Trophoblast cell (in vitro differentiated cells and primary cell): ENCODE data around the gene SEPSECS.

Source experiments
- DNase-seq, 2 donors: peaks; one replicate each; pipeline ENCODE4 v3.0.0-alpha.2; 2016
- H2AFZ ChIP-seq: 2 replicates; pipeline ENCODE4 v1.6.1; 2013; ENCODE audit warnings: low read length, moderate library complexity, mild to moderate bottlenecking; ENCODE audit not compliant: insufficient read depth, poor library complexity
- H2AK5ac ChIP-seq: 2 replicates; pipeline ENCODE4 v1.6.1; 2013; ENCODE audit warnings: mild to moderate bottlenecking, low read length
- H2BK120ac ChIP-seq: 2 replicates; pipeline ENCODE4 v1.6.1; 2013; ENCODE audit warnings: low read length, mild to moderate bottlenecking, moderate library complexity; ENCODE audit not compliant: insufficient read depth, poor library complexity
- H2BK12ac ChIP-seq: 2 replicates; pipeline ENCODE4 v1.6.1; 2013; ENCODE audit warnings: mild to moderate bottlenecking, low read length, moderate library complexity
- H2BK5ac ChIP-seq: 2 replicates; pipeline ENCODE4 v1.6.1; 2013; ENCODE audit warnings: low read length, low read depth, moderate library complexity, mild to moderate bottlenecking; ENCODE audit not compliant: poor library complexity
- H3K14ac ChIP-seq: 2 replicates; pipeline ENCODE4 v1.6.1; 2013; ENCODE audit warnings: mild to moderate bottlenecking, low read length
- H3K18ac ChIP-seq: 2 replicates; pipeline ENCODE4 v1.6.1; 2013; ENCODE audit warnings: mild to moderate bottlenecking, low read length
- H3K23ac ChIP-seq: 2 replicates; pipeline ENCODE4 v1.6.1; 2013; ENCODE audit warnings: low read length
- H3K27ac ChIP-seq: 2 replicates; pipeline ENCODE4 v1.5.1; 2013; ENCODE audit warnings: low read depth, mild to moderate bottlenecking, inconsistent platforms, low read length, moderate library complexity
- H3K27me3 ChIP-seq: 2 replicates; pipeline ENCODE4 v1.6.1; 2013; ENCODE audit warnings: inconsistent platforms, mild to moderate bottlenecking, low read length, moderate library complexity; ENCODE audit not compliant: insufficient read depth
- H3K36me3 ChIP-seq, 2 experiments: 1 replicate in 1 of 2; 2 replicates in 1 of 2; pipeline ENCODE4 v1.6.1; 2013; ENCODE audit warnings: low read length in 2 of 2, mild to moderate bottlenecking in 2 of 2, moderate library complexity in 1 of 2; ENCODE audit not compliant: insufficient read depth in 2 of 2, control insufficient read depth in 1 of 2
- H3K4ac ChIP-seq: 2 replicates; pipeline ENCODE4 v1.6.1; 2013; ENCODE audit warnings: low read depth, mild to moderate bottlenecking, low read length, moderate library complexity
- H3K4me1 ChIP-seq, 2 experiments: 1 replicate in 1 of 2; 2 replicates in 1 of 2; pipeline ENCODE4 v1.6.1; 2013; ENCODE audit warnings: low read length in 2 of 2, mild to moderate bottlenecking in 2 of 2, moderate library complexity in 1 of 2; ENCODE audit not compliant: insufficient read depth in 2 of 2, control insufficient read depth in 1 of 2
- H3K4me2 ChIP-seq: 2 replicates; pipeline ENCODE4 v1.6.1; 2013; ENCODE audit warnings: inconsistent platforms, mild to moderate bottlenecking, low read length, moderate library complexity
- H3K4me3 ChIP-seq: 2 replicates; pipeline ENCODE4 v1.5.1; 2013; ENCODE audit warnings: mild to moderate bottlenecking, low read depth, low read length, inconsistent platforms
- H3K79me1 ChIP-seq: one replicate; pipeline ENCODE4 v1.6.1; 2013; ENCODE audit warnings: low read length
- H3K79me2 ChIP-seq: 2 replicates; pipeline ENCODE4 v1.6.1; 2013; ENCODE audit warnings: low read length, mild to moderate bottlenecking; ENCODE audit not compliant: control insufficient read depth, insufficient read depth, poor library complexity
- H3K9ac ChIP-seq: 2 replicates; pipeline ENCODE4 v1.6.1; 2013; ENCODE audit warnings: mild to moderate bottlenecking, low read length
- H3K9me3 ChIP-seq: 2 replicates; pipeline ENCODE4 v1.6.1; 2013; ENCODE audit warnings: low read depth, mild to moderate bottlenecking, control low read depth, inconsistent platforms, low read length; ENCODE audit not compliant: insufficient read depth
- H4K12ac ChIP-seq: 2 replicates; pipeline ENCODE4 v1.6.1; 2013; ENCODE audit warnings: low read depth, mild to moderate bottlenecking, low read length, moderate library complexity
- H4K8ac ChIP-seq: 2 replicates; pipeline ENCODE4 v1.6.1; 2013; ENCODE audit warnings: low read depth, mild to moderate bottlenecking, low read length, moderate library complexity
- H4K91ac ChIP-seq: one replicate; pipeline ENCODE4 v1.6.1; 2013; ENCODE audit warnings: low read depth, mild to moderate bottlenecking, low read length, moderate library complexity
- WGBS: extraction: QIAGEN DNeasy Blood & Tissue Kit; methylation state at CpG from one replicate; pipeline ENCODE4 v1.1.7; 2013; ENCODE audit warnings: missing lambda C conversion rate; ENCODE audit not compliant: insufficient read length, insufficient coverage; ENCODE audit errors: extremely low coverage; 5-methylcytosine and 5-hydroxymethylcytosine counted together

Gene SEPSECS

GRCh38 chr4:25112995-25113380 lies 47.3 kb downstream of the SEPSECS start:
- no peak overlapping the region for H3K23ac ChIP-seq
- no peak overlapping the region for H3K27ac ChIP-seq
- H3K4me2 ChIP-seq: no peak overlapping the region
- no peaks in the 10 kb centered on the region for H3K4me1 ChIP-seq
- no peak for DNase-seq
- H3K4me3 ChIP-seq: no peak overlapping the region
- H3K18ac ChIP-seq: no peak overlapping the region
- no peak overlapping the region for H2AFZ ChIP-seq
- no peak overlapping the region for H2BK12ac ChIP-seq
- no peaks in the 10 kb centered on the region for H3K79me1 ChIP-seq
- no peak overlapping the region for H4K12ac ChIP-seq
- H2BK120ac ChIP-seq: no peak overlapping the region
- H3K14ac ChIP-seq: no peak overlapping the region
- H3K27me3 ChIP-seq: no peaks in the 10 kb centered on the region
- no CpG with 5 or more reads among the region's 3 CpGs for WGBS
- no peak overlapping the region for H4K8ac ChIP-seq
- H4K91ac ChIP-seq: no peak overlapping the region
- no peak overlapping the region for H3K9ac ChIP-seq
- no peak overlapping the region for H3K4ac ChIP-seq
- peaks cover 6% of the 10 kb centered on the region for H3K9me3 ChIP-seq
- no peaks in the 10 kb centered on the region for H3K79me2 ChIP-seq
- no peak overlapping the region for H2BK5ac ChIP-seq
- H3K36me3 ChIP-seq: no peaks in the 10 kb centered on the region
- H2AK5ac ChIP-seq: no peak overlapping the region

- no peak overlapping the region for H2AK5ac ChIP-seq
- no peak overlapping the region for H3K4ac ChIP-seq
- no peak overlapping the region for H4K8ac ChIP-seq
- no peak overlapping the region for H2BK120ac ChIP-seq
- no peak overlapping the region for H2BK5ac ChIP-seq
- no peak overlapping the region for H3K23ac ChIP-seq
- no peak for DNase-seq
- H3K4me1 ChIP-seq: peaks cover 0 to 3% of the 10 kb centered on the region in 2 experiments
- no peak overlapping the region for H3K4me3 ChIP-seq
- no peak overlapping the region for H3K18ac ChIP-seq
- H3K79me1 ChIP-seq: no peaks in the 10 kb centered on the region
- no CpG with 5 or more reads among the region's 11 CpGs for WGBS
- no peak overlapping the region for H2BK12ac ChIP-seq
- peaks cover 6% of the 10 kb centered on the region for H3K9me3 ChIP-seq
- no peak overlapping the region for H4K12ac ChIP-seq
- H4K91ac ChIP-seq: no peak overlapping the region
- no peak overlapping the region for H3K14ac ChIP-seq
- no peaks in the 10 kb centered on the region for H3K27me3 ChIP-seq
- H3K27ac ChIP-seq: no peak overlapping the region
- no peaks in the 10 kb centered on the region for H3K36me3 ChIP-seq
- no peak overlapping the region for H2AFZ ChIP-seq
- no peak overlapping the region for H3K4me2 ChIP-seq
- H3K9ac ChIP-seq: no peak overlapping the region
- H3K79me2 ChIP-seq: no peaks in the 10 kb centered on the region
Observed at GRCh38 chr4:25112366-25112994, 47.8 kb downstream of the SEPSECS start.

GRCh38 chr4:25111648-25112196 lies 48.5 kb downstream of the SEPSECS start:
- no peak overlapping the region for H4K91ac ChIP-seq
- H3K27ac ChIP-seq: no peak overlapping the region
- H2AK5ac ChIP-seq: no peak overlapping the region
- no peak overlapping the region for H3K9ac ChIP-seq
- no CpG with 5 or more reads among the region's 11 CpGs for WGBS
- H3K79me2 ChIP-seq: no peaks in the 10 kb centered on the region
- H3K4me3 ChIP-seq: no peak overlapping the region
- H3K23ac ChIP-seq: no peak overlapping the region
- H3K79me1 ChIP-seq: no peaks in the 10 kb centered on the region
- H4K12ac ChIP-seq: no peak overlapping the region
- H2BK12ac ChIP-seq: no peak overlapping the region
- no peak overlapping the region for H2AFZ ChIP-seq
- H3K27me3 ChIP-seq: no peaks in the 10 kb centered on the region
- H3K4ac ChIP-seq: no peak overlapping the region
- no peak overlapping the region for H3K4me2 ChIP-seq
- no peaks in the 10 kb centered on the region for H3K36me3 ChIP-seq
- peaks cover 0 to 3% of the 10 kb centered on the region in 2 experiments for H3K4me1 ChIP-seq
- H3K9me3 ChIP-seq: peaks cover 6% of the 10 kb centered on the region
- no peak for DNase-seq
- H2BK120ac ChIP-seq: no peak overlapping the region
- no peak overlapping the region for H4K8ac ChIP-seq
- H3K18ac ChIP-seq: no peak overlapping the region
- H2BK5ac ChIP-seq: no peak overlapping the region
- H3K14ac ChIP-seq: no peak overlapping the region

- no peak overlapping the region for H2BK120ac ChIP-seq
- H3K27ac ChIP-seq: no peak overlapping the region
- H3K79me2 ChIP-seq: no peaks in the 10 kb centered on the region
- no peak overlapping the region for H2BK12ac ChIP-seq
- no peak overlapping the region for H4K12ac ChIP-seq
- H3K4me2 ChIP-seq: no peak overlapping the region
- H2BK5ac ChIP-seq: no peak overlapping the region
- peaks cover 6% of the 10 kb centered on the region for H3K9me3 ChIP-seq
- H3K18ac ChIP-seq: no peak overlapping the region
- no peak overlapping the region for H3K9ac ChIP-seq
- H4K8ac ChIP-seq: no peak overlapping the region
- no peaks in the 10 kb centered on the region for H3K79me1 ChIP-seq
- H3K36me3 ChIP-seq: no peaks in the 10 kb centered on the region
- no peak overlapping the region for H2AFZ ChIP-seq
- H3K14ac ChIP-seq: no peak overlapping the region
- H3K4me1 ChIP-seq: peaks cover 0 to 3% of the 10 kb centered on the region in 2 experiments
- WGBS: no CpG with 5 or more reads among the region's 8 CpGs
- no peak overlapping the region for H4K91ac ChIP-seq
- H3K23ac ChIP-seq: no peak overlapping the region
- DNase-seq: no peak
- no peaks in the 10 kb centered on the region for H3K27me3 ChIP-seq
- no peak overlapping the region for H3K4me3 ChIP-seq
- H3K4ac ChIP-seq: no peak overlapping the region
- H2AK5ac ChIP-seq: no peak overlapping the region
Observed at GRCh38 chr4:25110527-25111329, 49.5 kb downstream of the SEPSECS start.
